ENCODE data around the gene PRKAG1. TPM values are rescaled to one million over a fixed set of nuclear protein-coding genes. Genes with fewer than 3 reads are reported as not detected.
"Not testable (repeated sequence)": the region's sequence is repeated elsewhere in the genome, so short reads cannot be mapped to it uniquely, and the experiment has no call there.

PRKAG1 gene
- total RNA-seq: 40.3 and 48.2 TPM in 2 replicates

DNA sequence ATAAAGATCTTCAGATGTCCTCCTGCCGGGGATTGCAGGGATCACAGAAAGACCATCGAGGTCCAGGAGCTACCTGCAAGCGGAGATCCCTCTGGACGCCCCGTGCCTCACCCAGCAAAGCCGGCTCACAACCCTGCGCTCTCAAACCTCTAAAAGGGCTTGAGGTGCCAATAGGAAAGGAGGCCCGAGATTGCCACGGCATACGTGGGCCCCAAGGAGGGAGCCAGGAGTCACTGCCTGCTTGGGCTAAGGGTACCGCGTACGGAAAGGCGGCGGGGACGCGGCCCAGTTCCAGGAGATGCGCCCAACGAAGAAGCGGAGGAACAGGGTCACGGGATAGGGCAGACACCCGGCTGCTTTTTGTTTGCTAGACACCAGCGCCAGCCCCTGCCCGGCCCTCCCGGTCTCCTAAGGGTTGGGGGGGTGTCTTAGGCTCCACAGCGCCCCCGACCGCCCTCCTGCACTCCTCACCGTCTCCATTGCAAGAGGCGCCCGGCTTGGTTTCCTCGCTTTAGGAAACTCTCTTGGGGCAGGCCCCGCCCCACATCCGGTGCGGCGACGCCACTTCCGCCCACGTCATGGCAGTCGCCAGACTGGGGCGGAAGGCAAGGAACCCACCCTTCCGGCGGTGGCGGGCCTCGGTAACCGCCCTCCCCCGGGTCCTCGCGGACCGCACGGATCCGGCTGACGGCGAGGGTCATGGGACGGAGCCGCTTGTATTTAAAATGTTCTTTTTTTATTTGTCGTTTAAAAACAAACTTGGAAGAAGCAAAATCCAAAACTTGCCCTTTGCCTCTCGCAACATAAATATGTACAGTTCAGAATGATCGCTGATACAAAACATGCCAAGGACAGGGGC is at the start of gene PRKAG1:
Gene PRKAG1 (minus strand): TSS at position 516 of the 859 bp plus-strand sequence. CDS start 36 bp downstream, at position 480.
- peak; percentile 99 for DNase-seq

DNA sequence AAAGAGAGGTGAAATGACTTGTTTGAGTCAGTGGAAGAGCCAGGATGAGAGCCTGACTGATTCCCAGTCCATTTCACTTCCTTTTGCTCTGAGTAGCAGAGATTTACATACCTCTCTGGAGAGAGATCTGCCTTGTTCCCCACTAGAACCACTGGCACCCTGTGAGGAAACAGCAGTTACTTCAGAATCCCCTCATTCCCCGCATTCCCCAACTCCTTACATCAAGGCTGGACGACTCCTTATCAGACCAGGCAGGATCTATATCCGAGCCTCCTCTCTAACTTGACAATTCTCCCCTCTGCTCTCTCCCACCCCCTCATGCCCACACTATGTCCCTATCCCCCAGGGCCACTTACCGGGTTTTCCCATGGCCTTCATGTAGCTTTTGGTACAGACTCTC is 47.5 kb upstream of the PRKAG1 start:
- DNase-seq: no peak

DNA sequence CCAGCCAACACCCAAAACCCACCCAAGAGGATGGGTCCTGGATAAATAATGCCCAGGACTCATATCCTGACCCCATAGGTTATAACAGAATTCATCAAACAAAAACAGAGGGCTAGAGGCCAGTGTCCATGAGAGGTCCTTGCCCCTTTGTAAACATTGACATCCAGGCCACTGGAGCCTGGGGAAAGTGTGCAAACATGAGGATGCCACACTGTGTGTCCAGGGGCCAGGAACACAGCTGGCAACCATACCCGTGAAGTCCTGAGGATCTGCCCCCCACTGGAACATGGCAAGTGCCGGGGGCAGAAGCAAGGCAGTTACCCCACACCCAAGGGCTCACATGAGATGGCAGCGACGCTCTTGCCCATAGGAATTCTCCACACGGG is 46.2 kb upstream of the PRKAG1 start:
- DNase-seq: no peak

DNA sequence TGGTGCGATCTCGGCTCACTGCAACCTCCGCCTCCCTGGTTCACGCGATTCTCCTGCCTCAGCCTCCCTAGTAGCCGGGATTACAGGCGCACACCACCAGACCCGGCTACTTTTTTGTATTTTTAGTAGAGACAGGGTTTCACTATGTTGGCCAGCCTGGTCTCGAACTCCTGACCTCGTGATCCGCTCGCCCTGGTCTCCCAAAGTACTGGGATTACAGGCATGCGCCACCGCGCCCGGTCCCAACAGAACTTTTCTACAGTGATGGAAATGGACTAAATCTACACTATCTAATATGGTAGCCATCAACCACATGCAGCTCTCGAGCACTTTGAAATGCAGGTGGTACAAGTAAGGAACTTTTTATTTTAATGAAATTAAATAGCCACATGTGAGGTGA is 43.3 kb upstream of the PRKAG1 start:
- not testable (repeated sequence) for DNase-seq

DNA sequence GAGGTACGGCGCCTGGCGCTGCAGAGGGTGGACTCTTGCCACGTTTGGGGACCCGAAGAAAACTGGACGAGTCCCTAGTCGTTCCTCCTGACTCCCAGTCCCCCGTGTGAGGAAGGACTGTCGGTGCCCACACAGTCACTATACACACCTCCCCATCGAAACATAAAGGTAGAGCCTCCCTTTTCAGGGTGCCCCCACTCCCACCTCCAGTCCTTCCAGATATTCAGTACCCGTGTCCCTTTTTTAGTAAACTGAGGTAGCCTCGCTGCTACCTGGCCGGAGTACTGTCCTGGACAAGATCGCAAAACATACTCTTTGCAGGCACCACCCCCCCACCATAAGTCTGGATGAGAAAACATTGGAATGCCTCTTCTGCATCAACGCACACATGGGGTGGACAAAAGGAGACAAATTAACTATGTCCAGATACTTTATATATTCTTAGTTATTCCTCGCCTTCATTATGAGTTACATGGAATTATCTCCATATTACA is 42.6 kb upstream of the PRKAG1 start:
- no peak for DNase-seq

DNA sequence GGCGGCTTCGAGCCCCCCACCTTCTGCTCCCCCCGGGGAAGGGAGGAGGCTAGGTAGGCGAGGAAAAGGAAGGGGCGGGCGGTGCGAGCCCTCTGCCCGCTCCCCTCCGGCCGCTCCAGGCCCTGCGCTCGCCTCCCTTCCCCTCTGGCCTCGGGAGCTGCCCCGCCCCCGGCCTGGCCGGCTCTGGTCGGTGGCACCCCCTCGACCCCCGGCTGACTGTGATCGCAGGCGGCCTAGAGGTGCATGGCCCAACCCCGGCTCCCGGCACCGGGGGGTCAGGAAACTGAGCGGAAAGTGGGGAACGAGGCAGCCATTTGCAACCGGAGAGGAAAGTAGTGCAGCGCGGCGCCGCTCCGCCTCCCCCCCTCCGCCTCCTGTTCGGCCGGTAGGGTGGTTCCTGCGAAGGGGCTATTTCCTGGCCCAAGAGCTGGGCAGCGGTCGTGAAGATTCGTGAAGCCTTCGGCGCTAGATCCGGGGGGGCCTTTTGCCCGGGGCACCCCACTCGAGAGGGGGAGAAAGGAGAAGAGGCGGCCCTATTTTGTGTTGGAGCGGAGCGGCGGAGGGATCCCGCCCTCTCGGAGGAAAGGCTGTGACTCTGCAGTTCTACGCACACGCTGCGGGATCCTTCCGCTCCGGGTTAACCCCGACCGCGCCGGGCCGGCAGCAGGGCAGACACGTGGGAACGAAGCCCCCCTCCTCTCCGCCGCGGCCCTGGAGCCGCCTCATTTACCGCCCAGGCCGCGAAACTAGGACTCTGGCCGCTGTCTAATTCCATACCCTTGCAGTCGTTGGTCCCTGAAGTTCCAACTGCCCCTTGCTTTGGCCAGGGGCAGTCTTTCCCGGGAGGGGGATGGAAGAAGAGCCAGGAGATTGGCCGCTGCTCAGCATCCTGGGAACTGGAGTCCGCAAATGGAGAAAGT is 41.9 kb upstream of the PRKAG1 start, which contains the start of gene KMT2D:
Gene KMT2D (minus strand): TSS at position 558 of the 920 bp plus-strand sequence. CDS start 5,470 bp downstream, outside the sequence.
- peak; percentile 97 for DNase-seq

DNA sequence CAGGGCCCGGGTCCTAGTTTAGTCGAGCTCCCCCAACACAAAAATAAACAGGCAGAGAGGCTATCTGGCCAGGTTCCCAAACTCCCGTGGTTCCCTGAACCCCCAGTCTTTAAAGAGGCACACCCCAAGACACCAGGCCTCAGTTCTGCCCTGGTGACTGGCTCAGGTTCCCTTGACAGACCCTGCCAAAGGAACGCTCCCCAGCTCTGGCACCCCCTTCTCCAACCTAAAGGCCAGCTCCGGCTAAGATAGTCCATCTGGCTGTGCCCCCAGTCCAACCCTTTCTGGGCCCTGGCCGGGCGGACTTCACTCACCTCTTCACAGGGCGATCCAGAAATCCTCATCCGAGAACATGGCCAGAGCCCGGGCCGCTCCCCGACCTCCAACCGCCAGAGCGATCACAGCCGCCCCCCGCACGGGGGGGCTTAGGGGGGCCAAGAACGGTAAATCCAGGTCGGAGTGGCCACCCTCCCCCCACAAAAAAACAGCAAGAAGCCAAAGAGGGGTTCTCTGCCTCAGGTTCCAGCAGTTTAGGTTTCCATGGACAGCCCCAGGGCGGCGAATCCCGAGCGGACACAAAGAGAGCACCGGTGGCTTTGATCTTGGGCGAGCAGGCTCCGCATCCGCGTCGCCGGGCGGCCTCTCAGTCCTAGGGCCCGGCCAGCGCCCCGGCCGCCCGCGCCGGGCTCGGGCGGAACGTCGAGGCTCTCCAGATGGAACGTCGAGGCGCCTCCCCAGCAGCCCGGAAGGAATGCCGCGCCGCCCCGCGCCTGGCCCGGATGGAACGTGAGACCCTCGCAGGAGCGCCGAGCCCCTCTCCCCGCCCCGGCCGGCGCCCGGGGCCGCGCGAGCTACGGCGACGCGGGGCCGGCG is 41.0 kb upstream of the PRKAG1 start:
- DNase-seq: peak; percentile 56

DNA sequence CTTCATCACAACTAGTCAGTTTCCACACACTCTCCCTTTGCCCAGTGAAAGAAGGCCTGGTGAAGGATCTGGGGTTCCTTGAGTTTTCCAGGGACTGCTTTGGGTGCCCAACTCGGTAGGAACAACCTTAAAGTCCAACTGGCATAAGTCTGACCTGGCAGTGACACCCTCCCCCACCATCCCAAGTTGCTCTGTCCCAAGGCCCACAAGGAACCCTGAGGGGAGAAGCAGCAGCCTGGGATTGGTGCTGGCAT is 40.4 kb upstream of the PRKAG1 start:
- peak; percentile 23 for DNase-seq

DNA sequence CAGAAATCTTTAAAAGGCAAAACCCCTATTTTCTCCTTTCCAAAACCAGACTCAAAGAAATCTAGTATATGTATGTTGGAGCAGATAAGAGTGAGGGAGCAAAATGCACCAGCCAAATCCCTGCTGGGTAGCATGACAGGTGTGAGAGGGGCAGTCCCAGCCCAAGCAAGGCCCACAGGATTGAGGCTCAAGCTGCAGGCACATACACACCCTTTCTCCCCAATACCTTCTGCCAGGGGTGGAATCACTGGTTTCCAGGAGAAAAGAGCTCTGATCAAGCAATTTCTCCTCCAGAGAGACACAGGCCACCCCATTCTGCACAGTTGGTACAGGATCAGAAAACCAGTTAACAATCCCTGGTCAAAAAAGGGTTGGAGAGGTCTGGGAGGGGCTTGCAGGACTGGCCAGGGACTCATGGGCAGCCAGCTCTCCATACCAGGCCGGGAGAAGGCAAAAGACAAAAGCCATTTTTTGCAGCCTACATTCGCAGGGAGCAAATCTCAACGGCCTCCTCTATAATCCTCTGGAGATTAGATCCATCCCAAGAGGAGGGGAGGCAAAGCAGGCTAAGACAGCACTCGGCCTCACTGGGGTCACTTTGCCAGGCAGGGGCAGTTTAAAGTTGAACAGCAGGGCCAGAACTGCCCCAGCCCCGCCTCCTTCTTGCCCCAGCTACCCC is 39.9 kb upstream of the PRKAG1 start:
- no peak for DNase-seq

DNA sequence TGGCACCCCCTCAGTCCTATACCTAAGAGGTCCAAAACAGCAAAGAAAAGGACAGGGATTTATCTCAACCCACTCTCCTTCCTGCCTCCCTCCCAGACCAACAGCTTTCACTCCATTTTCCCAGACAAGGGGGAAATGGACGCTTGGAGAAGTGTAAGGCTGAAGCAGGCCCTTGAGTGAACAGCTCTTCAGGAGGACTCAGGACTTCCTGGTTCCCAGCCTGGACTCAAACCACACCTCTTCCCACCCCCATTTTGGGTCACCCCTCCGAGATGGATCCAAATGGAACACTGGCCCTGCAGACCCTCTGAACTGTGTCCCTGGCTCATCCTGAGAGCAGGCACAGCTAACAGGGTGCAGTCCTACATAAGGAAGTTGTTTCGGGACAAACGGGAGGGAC is 39.3 kb upstream of the PRKAG1 start:
- DNase-seq: peak; percentile 30

DNA sequence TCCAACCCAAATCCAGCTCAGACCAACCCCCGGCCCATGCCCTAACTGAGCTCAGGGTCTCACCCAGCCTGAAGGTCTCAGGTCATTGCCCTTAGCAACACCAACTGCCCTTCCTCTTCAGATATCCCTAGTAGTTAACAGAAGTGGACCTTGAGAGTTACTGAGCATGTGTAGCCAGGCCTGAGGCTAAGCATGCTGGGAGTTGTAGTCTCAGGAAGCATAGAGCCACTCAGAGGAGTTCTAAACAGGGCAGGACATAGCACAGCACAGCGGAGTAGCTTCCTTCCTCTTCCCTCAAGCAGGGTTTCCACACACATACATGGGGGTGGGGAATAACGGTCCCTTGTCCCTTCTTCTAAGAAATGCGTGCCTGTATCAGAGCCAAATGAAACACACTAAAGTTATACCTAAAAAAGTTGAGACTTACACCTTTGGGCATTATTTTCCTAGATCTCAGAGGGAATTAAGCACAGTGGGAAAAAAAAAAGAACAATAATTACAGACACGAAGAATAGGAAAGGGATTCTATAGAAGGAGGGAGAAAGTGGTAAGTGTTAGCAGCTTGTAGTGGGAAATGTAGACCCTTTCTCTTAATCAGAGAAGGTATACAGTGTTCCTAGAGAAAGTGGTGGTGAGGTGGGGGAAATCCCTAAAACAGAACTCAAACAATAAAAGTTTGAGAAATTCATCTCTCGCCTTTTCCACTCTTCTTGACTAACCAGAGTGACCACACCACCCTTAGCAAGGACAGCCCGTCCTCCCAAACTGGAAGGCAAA is 37.6 kb upstream of the PRKAG1 start:
- peak; percentile 90 for DNase-seq

DNA sequence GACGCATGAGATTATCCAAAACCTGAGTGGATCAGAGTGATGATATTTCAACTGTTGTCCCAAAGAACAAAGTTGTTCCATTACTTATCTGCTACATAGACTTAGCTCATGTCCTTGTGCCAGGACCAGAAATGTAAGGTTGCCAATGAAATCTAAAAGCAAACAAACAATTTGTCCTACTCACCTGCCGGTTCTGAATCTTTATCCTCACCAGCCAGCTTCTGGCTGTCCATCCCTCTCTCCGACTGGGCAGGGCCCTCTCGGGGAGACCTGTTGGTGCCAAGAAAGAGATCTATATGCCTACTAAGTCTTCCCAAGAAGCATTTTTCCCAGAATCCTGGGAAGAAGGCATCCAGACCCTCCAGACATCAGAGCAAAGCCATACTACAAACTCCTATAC is 36.5 kb upstream of the PRKAG1 start:
- no peak for DNase-seq

DNA sequence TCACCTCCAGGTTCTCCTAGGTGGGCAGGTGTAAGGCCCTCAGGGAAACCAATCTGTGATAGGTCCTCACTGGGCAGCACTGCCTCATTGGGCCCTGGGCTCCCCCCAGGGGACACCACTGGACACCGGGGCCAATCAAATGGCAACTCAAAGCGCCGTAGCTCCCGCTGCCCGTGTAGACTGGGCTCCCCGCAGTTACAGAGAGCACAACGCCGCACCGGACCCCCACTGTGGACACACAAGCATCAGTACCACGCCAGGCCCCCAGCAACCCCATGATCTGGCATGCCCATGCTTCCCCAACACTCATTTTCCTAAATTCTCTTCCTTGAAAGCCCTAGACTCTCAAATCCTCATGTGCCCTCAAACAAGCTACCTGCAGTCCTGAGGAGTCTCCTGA is 35.9 kb upstream of the PRKAG1 start:
- no peak for DNase-seq

DNA sequence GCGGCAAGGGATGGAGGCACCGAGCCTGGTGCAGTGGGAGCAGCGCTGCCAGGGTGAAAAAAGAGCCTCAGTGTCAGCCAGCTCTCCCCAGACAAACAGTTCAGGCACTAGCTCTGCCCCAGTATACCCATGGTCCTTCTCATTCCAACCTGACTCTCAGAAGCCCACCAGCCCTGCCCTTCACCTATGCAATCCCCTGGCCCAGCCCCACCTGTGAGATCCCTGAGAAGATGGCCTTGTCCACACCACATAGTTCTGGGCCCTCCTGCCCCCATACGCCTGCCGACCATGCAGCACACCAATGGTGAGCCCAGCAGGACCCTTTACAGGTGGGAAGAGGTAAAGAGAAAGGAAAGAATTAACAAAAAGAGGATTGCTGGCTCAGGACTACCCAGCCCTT is 35.5 kb upstream of the PRKAG1 start:
- no peak for DNase-seq

DNA sequence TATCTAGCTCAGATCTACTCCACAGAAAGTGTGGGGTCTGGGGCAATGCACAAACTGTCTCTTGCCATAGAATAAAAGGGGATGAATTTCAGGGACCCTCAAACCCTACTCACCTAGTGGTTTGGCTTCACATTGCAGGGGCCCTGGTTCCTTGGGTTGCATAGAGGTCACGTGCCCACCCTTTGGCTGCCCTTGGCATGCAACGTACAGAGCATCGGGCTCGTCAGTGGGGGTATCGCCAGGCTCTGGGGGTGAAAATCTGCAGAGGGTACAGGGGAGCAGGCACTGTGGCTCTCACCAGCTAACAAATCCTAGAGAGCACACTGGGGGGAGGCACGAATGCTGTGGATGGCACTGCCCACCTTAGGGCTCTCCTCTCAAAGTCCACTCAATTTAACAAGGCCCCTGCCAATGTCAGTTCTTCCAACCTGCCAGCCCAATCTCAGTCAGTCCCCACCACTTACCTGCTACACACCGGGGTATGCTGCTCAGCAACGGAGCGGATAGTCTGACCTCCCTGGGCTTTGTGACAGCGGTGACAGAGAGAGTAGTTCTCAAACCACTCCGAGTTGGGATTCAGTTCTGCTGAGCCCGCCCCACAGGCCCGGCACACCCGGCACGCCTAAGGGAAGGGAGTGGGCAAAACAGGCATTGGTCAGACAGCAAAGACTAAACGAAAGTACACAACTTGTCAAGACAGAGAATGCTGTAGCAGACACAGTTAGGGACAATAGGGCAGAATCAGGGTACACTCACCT is 34.1 kb upstream of the PRKAG1 start:
- no peak for DNase-seq

DNA sequence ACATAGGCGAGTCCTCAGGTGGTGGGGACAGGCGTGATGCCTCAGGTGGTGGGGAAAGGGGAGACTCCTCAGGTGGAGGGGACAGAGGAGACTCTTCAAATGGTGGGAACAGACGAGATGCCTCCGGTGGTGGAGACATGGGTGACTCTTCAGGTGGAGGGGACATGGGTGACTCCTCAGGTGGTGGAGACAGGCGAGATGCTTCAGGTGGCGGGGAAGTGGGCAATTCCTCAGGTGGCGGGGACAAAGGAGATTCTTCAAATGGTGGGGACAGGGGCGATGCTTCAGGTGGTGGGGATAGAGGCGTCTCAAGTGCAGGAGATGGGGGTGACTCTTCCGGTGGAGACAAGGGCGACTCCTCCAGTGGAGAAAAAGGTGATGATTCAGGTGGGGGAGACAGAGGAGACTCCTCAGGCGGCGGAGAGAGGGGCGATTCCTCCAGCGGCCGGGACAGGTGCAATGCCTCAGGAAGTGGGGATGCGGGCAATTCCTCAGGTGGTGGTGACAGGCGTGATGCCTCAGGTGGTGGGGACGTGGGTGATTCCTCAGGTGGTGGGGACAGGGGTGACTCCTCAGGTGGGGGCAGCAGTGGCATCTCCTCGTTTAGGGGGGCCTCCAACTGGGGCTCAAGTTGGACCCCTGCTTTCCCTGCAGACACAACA is 33.3 kb upstream of the PRKAG1 start:
- DNase-seq: no peak

DNA sequence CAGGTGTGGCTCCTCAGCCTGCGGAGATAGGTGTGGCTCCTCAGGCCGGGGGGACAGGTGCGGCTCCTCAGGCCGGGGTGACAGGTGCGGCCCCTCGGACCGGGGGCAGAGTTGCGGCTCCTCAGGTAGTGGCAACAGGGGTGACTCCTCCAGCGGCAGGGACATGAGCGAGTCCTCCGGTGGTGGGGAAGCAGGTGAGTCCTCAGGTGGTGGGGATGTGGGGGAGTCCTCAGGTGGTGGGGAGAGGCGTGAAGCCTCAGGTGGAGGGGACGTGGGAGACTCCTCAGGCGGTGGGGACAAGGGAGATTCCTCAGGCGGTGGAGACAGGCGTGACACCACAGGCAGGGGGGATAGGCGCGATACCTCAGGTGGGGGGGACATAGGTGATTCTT is 32.8 kb upstream of the PRKAG1 start:
- DNase-seq: no peak

DNA sequence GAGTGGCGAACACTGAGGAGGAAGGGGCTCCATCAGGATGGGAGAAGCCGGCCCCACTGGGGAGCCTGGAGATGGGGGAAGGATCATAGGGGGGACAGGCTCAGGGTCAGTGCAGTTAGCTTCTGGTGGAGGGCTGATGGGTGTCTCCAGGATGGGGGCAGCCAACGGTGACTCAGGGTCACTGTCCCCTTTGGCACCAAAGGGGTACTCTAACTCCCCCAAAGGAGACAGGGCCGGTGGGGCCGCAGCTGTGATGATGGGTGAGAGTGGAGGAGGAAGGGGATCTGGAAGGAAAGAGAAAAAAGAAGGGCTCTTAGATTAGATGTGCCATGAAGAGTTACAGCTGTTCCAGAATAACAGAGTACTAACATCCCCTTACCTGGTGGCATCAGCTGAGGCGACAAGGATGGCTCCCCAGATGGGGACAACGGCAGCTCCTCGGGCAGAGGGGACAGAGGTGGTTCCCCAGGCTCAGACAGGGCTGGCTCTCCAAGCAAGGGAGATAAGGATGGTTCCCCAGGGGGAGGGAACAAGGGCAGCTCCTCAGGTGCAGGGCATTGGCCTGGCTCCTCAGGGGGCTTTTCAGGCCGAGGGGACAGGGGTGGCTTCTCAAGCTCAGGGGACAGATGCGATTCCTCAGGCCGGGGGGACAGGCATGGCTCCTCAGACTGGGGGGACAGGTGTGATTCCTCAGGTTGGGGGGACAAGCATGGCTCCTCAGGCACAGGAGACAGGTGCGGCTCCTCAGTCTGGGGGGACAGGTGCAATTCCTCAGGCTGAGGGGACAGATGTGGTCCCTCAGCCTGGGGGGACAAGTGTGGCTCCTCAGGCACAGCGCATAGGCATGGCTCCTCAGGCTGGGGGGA is 32.2 kb upstream of the PRKAG1 start:
- no peak for DNase-seq

Data from dermis blood vessel endothelial cell (primary cell).